Memory B cell (primary cell): ENCODE data around the gene PRSS57.
"Not testable (repeated sequence)": the region's sequence is repeated elsewhere in the genome, so short reads cannot be mapped to it uniquely, and the experiment has no call there.

Source experiments
- ATAC-seq: fragments of 150-1000 bp; cut with Tn5 transposase; 2 replicates; pipeline ENCODE4 v1.10.0; 2021; ENCODE audit warnings: low read depth, mild to moderate bottlenecking, moderate library complexity
- DNase-seq, 2 donors: peaks; one replicate each; pipeline ENCODE4 v3.0.0; 2022; ENCODE audit warnings: low spot score in 2 of 2
- H3K27ac Mint-ChIP-seq: one replicate; pipeline ENCODE4 v1.8.0; 2022; ENCODE audit warnings: mild to moderate bottlenecking, moderate library complexity, mixed read lengths
- H3K27me3 Mint-ChIP-seq: one replicate; pipeline ENCODE4 v1.8.0; 2022; ENCODE audit warnings: mixed read lengths
- H3K36me3 Mint-ChIP-seq: one replicate; pipeline ENCODE4 v1.8.0; 2022; ENCODE audit warnings: mild to moderate bottlenecking, mixed read lengths
- H3K4me1 Mint-ChIP-seq: one replicate; pipeline ENCODE4 v1.8.0; 2022; ENCODE audit warnings: mixed read lengths
- H3K4me3 Mint-ChIP-seq: one replicate; pipeline ENCODE4 v1.8.0; 2022; ENCODE audit warnings: mild to moderate bottlenecking, moderate library complexity, mixed read lengths
- H3K9me3 Mint-ChIP-seq: one replicate; pipeline ENCODE4 v1.8.0; 2022; ENCODE audit warnings: mixed read lengths

The PRSS57 gene

GRCh38 chr19:695352-695949 lies at the start of gene PRSS57:
PRSS57 (minus strand) TSS chr19:695452; CDS start chr19:695430, 22 bp downstream.
- no peaks in the 10 kb centered on the region for H3K9me3 Mint-ChIP-seq
- no peak within 1 kb of the TSS for H3K4me3 Mint-ChIP-seq
- ATAC-seq, result no peak
- H3K27ac Mint-ChIP-seq, result no peak within 1 kb of the TSS
- H3K27me3 Mint-ChIP-seq, result peaks cover 8% of the 10 kb centered on the region
- H3K4me1 Mint-ChIP-seq, result no peaks in the 10 kb centered on the region
- no peaks in the 10 kb centered on the region for H3K36me3 Mint-ChIP-seq
- DNase-seq, result no peak

- peak overlapping the region; percentile 66 for H3K27ac Mint-ChIP-seq
- H3K9me3 Mint-ChIP-seq, result no peaks in the 10 kb centered on the region
- peak; percentile 90 for ATAC-seq
- peak; percentile 39 to 42 for DNase-seq
- H3K36me3 Mint-ChIP-seq, result peaks cover 1% of the 10 kb centered on the region
- no peaks in the 10 kb centered on the region for H3K4me1 Mint-ChIP-seq
- H3K4me3 Mint-ChIP-seq, result peak overlapping the region; percentile 18
- peaks cover 6% of the 10 kb centered on the region for H3K27me3 Mint-ChIP-seq
These were observed 48.0 kb upstream of the PRSS57 start for GRCh38 chr19:743168-743687.

- Mint-ChIP-seq H3K9me3 (no peaks in the 10 kb centered on the region), H3K4me1 (no peaks in the 10 kb centered on the region), H3K27me3 (peaks cover 8% of the 10 kb centered on the region), H3K36me3 (peaks cover 1% of the 10 kb centered on the region), H3K27ac (peak overlapping the region; percentile 66), H3K4me3 (no peak overlapping the region)
- DNase-seq, result no peak
- no peak for ATAC-seq
These were observed 47.4 kb upstream of the PRSS57 start for GRCh38 chr19:742540-743075.

- Mint-ChIP-seq H3K4me3 (no peak overlapping the region), H3K9me3 (no peaks in the 10 kb centered on the region), H3K4me1 (peaks cover 2% of the 10 kb centered on the region), H3K27ac (no peak overlapping the region), H3K27me3 (peaks cover 12% of the 10 kb centered on the region), H3K36me3 (no peaks in the 10 kb centered on the region)
- ATAC-seq (no peak), DNase-seq (no peak)
These were observed 46.4 kb upstream of the PRSS57 start for GRCh38 chr19:741506-742131.

GRCh38 chr19:740816-741505 lies 45.7 kb upstream of the PRSS57 start:
- H3K27ac Mint-ChIP-seq, H3K9me3 Mint-ChIP-seq, H3K4me3 Mint-ChIP-seq, DNase-seq, H3K36me3 Mint-ChIP-seq, H3K4me1 Mint-ChIP-seq, ATAC-seq: not testable (repeated sequence)
- H3K27me3 Mint-ChIP-seq, result peaks cover 12% of the 10 kb centered on the region

- H3K27ac Mint-ChIP-seq, result no peak overlapping the region
- no peak for ATAC-seq
- H3K4me3 Mint-ChIP-seq, result no peak overlapping the region
- H3K9me3 Mint-ChIP-seq, result no peaks in the 10 kb centered on the region
- no peak for DNase-seq
- peaks cover 12% of the 10 kb centered on the region for H3K27me3 Mint-ChIP-seq
- no peaks in the 10 kb centered on the region for H3K36me3 Mint-ChIP-seq
- peaks cover 2% of the 10 kb centered on the region for H3K4me1 Mint-ChIP-seq
These were observed 44.9 kb upstream of the PRSS57 start for GRCh38 chr19:739998-740715.

GRCh38 chr19:738509-739128 lies 43.4 kb upstream of the PRSS57 start:
- Mint-ChIP-seq H3K27me3 (peaks cover 15% of the 10 kb centered on the region), H3K4me3 (no peak overlapping the region), H3K4me1 (peaks cover 6% of the 10 kb centered on the region), H3K27ac (no peak overlapping the region), H3K36me3 (no peaks in the 10 kb centered on the region), H3K9me3 (no peaks in the 10 kb centered on the region)
- ATAC-seq, result no peak
- no peak for DNase-seq

- Mint-ChIP-seq H3K27ac (no peak overlapping the region), H3K27me3 (peaks cover 15% of the 10 kb centered on the region), H3K9me3 (no peaks in the 10 kb centered on the region), H3K36me3 (no peaks in the 10 kb centered on the region), H3K4me1 (peaks cover 10% of the 10 kb centered on the region), H3K4me3 (no peak overlapping the region)
- peak; percentile 67 for ATAC-seq
- peak; percentile 48 to 63 for DNase-seq
These were observed 42.4 kb upstream of the PRSS57 start for GRCh38 chr19:737591-738093.

- Mint-ChIP-seq H3K9me3 (no peaks in the 10 kb centered on the region), H3K27ac (no peak overlapping the region), H3K4me1 (peaks cover 10% of the 10 kb centered on the region), H3K27me3 (peaks cover 15% of the 10 kb centered on the region), H3K36me3 (no peaks in the 10 kb centered on the region), H3K4me3 (no peak overlapping the region)
- ATAC-seq, result no peak
- DNase-seq, result no peak
These were observed 40.9 kb upstream of the PRSS57 start for GRCh38 chr19:736125-736524.

- H3K4me1 Mint-ChIP-seq, result peaks cover 10% of the 10 kb centered on the region
- peaks cover 13% of the 10 kb centered on the region for H3K27me3 Mint-ChIP-seq
- H3K4me3 Mint-ChIP-seq, result no peak overlapping the region
- no peak overlapping the region for H3K27ac Mint-ChIP-seq
- no peak for DNase-seq
- ATAC-seq, result no peak
- no peaks in the 10 kb centered on the region for H3K9me3 Mint-ChIP-seq
- H3K36me3 Mint-ChIP-seq, result no peaks in the 10 kb centered on the region
These were observed 39.5 kb upstream of the PRSS57 start for GRCh38 chr19:734716-735115.

- H3K9me3 Mint-ChIP-seq, result no peaks in the 10 kb centered on the region
- ATAC-seq, result no peak
- H3K27me3 Mint-ChIP-seq, result peaks cover 6% of the 10 kb centered on the region
- no peak overlapping the region for H3K4me3 Mint-ChIP-seq
- H3K36me3 Mint-ChIP-seq, result no peaks in the 10 kb centered on the region
- DNase-seq, result no peak
- peaks cover 9% of the 10 kb centered on the region for H3K4me1 Mint-ChIP-seq
- no peak overlapping the region for H3K27ac Mint-ChIP-seq
These were observed 37.2 kb upstream of the PRSS57 start for GRCh38 chr19:732148-733069.

- Mint-ChIP-seq H3K27me3 (peaks cover 7% of the 10 kb centered on the region), H3K9me3 (no peaks in the 10 kb centered on the region), H3K27ac (no peak overlapping the region), H3K4me1 (peaks cover 7% of the 10 kb centered on the region), H3K4me3 (no peak overlapping the region), H3K36me3 (no peaks in the 10 kb centered on the region)
- ATAC-seq (no peak), DNase-seq (no peak)
These were observed 35.7 kb upstream of the PRSS57 start for GRCh38 chr19:731000-731399.
